ENCODE measurements around the gene ABHD17C.
"Not testable (repeated sequence)": the region's sequence is repeated elsewhere in the genome, so short reads cannot be mapped to it uniquely, and the experiment has no call there.

ABHD17C gene
- total RNA-seq, result 2.8 to 7.2 (median 5.6) reads per million in 4 experiments

- no peak for DNase-seq
Measured at GRCh38 chr15:80695099-80695910, at the start of gene ABHD17C. ABHD17C (plus strand) TSS chr15:80695310; CDS start chr15:80695430, 120 bp downstream.

GRCh38 chr15:80645494-80646065, 49.5 kb upstream of the ABHD17C start:
- no peak for DNase-seq

- not testable (repeated sequence) for DNase-seq
Measured at GRCh38 chr15:80647424-80647823, 47.7 kb upstream of the ABHD17C start.

- DNase-seq, result no peak
Measured at GRCh38 chr15:80654299-80654698, 40.8 kb upstream of the ABHD17C start.

- DNase-seq, result no peak
Measured at GRCh38 chr15:80659375-80659774, 35.7 kb upstream of the ABHD17C start.

GRCh38 chr15:80660119-80660518, 35.0 kb upstream of the ABHD17C start:
- no peak for DNase-seq

GRCh38 chr15:80662129-80662528, 33.0 kb upstream of the ABHD17C start:
- DNase-seq, result no peak

GRCh38 chr15:80662757-80663553, 32.2 kb upstream of the ABHD17C start:
- no peak for DNase-seq

GRCh38 chr15:80665151-80665550, 30.0 kb upstream of the ABHD17C start:
- DNase-seq, result no peak

- DNase-seq, result no peak
Measured at GRCh38 chr15:80667936-80668335, 27.2 kb upstream of the ABHD17C start.

- DNase-seq, result no peak
Measured at GRCh38 chr15:80668546-80669236, 26.4 kb upstream of the ABHD17C start.

GRCh38 chr15:80669663-80670273, 25.3 kb upstream of the ABHD17C start:
- DNase-seq, result no peak

GRCh38 chr15:80673561-80674244, 21.4 kb upstream of the ABHD17C start:
- DNase-seq, result no peak

GRCh38 chr15:80674245-80674614, 20.9 kb upstream of the ABHD17C start:
- DNase-seq, result no peak

- DNase-seq, result no peak
Measured at GRCh38 chr15:80677041-80677440, 18.1 kb upstream of the ABHD17C start.

- no peak for DNase-seq
Measured at GRCh38 chr15:80679167-80679803, 15.8 kb upstream of the ABHD17C start.

GRCh38 chr15:80679804-80680175, 15.3 kb upstream of the ABHD17C start:
- no peak for DNase-seq

GRCh38 chr15:80682201-80682600, 12.9 kb upstream of the ABHD17C start:
- no peak for DNase-seq

GRCh38 chr15:80684697-80685096, 10.4 kb upstream of the ABHD17C start:
- no peak for DNase-seq

- no peak for DNase-seq
Measured at GRCh38 chr15:80685628-80686027, 9.5 kb upstream of the ABHD17C start.

GRCh38 chr15:80689294-80689693, 5.8 kb upstream of the ABHD17C start:
- DNase-seq, result no peak

Measured in effector CD8-positive, alpha-beta T cell (primary cell).